HG03558 (cell line): ENCODE data around the gene MT1F.
"Not testable (repeated sequence)": the region's sequence is repeated elsewhere in the genome, so short reads cannot be mapped to it uniquely, and the experiment has no call there.

Source experiments
- ATAC-seq: cut with Tn5 transposase; IDR thresholded peaks from one replicate; pipeline ENCODE4 v1.9.1; 2021; ENCODE audit warnings: moderate number of reproducible peaks; ENCODE audit not compliant: unreplicated experiment; ENCODE audit errors: extremely low read depth

Gene MT1F

DNA sequence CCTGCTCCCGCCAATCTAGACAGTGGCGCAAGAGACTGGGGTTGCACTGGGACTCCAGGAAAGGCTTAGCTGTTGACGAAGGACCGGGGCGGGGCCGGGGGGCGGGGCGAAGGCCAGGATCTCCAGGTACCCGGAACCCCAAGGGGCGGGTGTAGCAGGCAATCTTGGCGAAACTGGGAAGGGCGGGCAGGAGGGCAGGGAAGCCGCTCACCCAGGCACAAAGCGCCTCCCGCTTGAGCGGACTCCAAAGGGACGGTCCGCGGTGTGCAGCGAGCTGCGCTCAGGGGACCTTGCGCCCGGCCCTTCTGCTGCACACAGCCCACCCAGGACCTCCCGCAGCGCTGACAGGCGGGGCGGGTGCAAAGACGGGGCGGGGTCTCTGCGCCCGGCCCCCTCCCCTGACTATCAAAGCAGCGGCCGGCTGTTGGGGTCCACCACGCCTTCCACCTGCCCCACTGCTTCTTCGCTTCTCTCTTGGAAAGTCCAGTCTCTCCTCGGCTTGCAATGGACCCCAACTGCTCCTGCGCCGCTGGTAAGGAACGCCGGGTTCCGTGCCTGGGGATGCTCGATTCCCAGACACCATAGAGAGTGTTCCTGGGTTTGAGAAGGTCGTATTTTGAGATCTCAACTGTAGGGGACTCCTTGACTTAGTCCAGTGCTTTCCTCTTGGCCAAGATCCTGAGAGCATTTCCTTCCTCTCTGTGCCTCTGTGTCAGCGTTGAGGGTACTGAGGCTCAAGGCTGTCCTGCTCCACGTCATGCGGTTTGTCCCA lies at the start of gene MT1F:
Gene MT1F (plus strand): TSS at position 405 of the 772 bp plus-strand sequence. CDS start 100 bp downstream, at position 505.
- ATAC-seq = no peak

DNA sequence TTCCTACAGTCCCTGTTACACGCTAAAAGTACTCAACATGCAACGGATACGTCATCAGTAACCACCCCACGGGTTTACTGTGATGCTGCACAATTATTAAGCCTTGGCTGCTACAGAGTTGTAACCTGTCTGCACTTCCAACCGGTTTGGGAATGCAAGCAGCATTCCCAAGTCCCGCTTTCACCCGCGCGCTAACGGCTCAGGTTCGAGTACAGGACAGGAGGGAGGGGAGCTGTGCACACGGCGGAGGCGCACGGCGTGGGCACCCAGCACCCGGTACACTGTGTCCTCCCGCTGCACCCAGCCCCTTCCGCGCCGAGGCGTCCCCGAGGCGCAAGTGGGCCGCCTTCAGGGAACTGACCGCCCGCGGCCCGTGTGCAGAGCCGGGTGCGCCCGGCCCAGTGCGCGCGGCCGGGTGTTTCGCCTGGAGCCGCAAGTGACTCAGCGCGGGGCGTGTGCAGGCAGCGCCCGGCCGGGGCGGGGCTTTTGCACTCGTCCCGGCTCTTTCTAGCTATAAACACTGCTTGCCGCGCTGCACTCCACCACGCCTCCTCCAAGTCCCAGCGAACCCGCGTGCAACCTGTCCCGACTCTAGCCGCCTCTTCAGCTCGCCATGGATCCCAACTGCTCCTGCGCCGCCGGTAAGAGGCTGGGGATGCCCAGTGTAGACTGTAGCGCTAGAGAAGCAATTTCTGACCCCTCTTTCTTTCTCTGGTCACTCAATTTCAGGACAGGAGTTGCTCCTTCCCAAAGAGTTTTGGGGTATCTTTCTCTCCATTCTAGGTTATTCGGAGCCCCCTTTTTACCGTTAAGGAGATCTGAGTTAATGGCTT lies 49.5 kb upstream of the MT1F start, which contains the start of gene MT2A:
Gene MT2A (plus strand): TSS at position 542 of the 833 bp plus-strand sequence. CDS start 72 bp downstream, at position 614.
- ATAC-seq = peak; percentile 62

DNA sequence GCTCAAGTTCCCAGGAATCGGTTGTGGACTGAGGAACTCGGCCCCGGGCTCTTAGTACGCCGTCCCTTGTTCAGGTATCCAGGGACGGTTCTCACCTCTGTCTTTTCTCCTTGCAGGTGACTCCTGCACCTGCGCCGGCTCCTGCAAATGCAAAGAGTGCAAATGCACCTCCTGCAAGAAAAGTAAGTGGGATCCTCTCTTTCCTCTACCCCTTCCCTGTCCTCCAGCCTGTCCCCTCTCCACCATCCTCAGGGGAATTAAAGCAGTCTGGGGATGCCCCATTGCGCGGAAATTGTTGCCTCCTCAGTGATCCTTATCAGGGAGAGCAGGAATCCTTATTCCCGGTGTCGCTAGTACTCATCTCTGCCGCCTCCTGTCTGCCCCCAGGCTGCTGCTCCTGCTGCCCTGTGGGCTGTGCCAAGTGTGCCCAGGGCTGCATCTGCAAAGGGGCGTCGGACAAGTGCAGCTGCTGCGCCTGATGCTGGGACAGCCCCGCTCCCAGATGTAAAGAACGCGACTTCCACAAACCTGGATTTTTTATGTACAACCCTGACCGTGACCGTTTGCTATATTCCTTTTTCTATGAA lies 48.8 kb upstream of the MT1F start:
- ATAC-seq = no peak

DNA sequence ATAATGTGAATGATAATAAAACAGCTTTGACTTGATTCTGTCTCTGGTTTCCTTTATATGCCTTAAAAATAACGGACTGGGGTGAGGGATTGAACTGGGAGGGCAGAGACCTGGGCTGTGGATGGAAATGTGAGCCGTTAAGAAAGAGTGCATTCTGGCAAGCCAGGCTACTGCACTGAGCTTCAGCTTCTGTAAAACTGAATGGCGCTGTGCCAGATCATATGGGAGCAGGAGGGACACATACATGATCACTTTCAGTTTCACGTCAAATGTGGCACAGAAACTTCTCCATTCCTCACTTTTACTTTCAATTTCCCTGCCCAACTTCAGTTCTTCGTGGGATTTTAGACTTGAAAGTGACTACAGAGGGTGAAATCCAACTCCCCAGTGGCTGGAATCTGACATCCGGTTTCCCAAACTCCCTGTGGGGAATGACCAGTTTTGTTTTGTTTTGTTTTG lies 48.3 kb upstream of the MT1F start:
- ATAC-seq = peak; percentile 41

DNA sequence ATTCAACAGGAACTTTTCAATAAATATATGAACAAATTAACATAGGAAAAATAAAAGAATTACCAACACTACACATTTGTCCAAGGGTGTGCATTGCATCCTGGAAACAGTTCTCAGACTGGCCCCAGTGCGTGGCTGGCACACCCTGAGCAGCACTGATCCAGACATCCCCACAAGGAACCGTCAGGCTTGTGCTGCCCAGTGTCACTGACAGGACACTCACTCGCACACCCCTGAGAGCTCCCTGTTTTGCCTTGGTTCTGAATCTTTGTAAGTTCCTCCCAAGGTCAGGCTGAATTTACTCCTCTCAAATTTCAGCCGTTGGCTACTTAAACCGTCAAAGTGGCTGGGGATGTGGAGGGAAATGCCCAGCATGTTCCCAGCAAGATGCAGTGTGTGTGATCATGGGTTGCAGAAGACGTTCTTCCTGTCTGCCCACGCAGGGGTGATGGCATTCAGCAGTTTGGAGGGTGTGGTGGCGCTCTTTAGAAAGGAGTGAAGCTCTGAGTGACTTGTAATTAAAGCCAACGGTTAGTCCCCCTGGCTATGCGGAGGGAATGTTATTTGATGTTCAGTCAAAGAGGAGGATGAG lies 47.6 kb upstream of the MT1F start:
- no peak for ATAC-seq

DNA sequence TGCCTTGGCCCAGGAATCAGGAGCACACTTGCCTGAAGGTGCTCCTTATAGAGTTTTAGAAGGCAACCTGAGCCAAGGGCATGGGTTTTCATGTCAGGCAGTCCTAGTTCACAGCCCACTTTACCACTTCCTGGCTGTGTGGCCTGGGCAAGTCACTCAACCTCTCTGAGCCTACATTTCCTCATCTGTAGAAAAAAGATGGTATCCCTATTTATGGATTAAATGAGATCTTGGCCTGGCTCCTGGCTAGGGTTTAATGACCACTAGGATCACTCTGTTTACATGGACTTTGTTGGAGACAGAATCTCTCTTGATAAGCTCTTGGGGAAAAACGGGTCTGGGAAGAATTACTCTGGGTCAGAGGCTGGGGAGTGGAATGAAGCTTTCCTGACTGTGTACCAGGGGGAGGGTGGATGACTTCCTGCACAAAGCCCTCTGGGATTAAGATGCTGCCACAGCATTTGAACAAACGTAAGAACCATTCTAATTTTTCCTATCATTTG lies 47.1 kb upstream of the MT1F start:
- no peak for ATAC-seq

DNA sequence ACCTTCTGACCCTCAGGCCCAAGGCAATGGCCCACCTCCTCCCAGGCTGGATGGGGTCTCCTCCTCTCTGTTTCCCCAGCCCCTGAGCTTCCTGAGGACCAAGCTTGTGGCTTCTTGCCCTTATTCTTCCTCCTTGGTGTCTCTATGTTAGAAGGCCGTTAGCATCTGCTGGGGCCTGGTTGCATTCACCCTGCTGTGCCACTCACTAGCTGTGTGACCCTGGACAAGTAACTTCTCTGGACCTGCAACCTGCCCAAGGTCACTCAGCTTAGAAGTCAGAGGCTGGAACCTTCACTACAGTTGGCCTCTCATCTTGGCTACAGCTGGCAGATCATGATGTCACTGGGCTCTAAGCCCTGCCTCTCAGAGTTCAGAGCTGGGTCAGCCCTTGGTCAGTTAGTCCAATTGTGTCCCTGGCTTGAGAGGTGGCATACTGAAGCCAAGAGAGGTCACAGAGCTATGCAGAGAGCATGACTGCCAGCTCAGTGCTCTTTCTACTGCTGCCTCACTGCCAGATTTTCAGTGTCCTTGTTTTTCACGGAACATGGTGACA lies 46.4 kb upstream of the MT1F start:
- no peak for ATAC-seq

DNA sequence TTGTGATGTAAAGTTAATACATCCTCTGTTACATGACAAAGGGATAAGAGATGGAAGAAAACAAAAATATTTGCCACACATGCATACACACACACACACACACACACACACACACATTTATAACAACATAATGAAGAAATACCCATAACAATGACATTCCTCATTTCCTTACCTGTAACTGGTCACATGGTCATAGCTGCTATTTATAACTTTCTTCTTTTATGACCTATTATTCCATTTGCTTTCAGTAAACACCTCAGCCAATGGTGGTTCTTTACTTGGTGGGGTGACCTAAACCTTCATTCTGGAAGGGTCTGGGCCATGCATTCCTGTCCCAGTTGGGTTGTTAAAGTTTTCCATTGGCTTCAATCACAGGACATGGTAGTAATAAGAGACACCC lies 44.1 kb upstream of the MT1F start:
- no peak for ATAC-seq

DNA sequence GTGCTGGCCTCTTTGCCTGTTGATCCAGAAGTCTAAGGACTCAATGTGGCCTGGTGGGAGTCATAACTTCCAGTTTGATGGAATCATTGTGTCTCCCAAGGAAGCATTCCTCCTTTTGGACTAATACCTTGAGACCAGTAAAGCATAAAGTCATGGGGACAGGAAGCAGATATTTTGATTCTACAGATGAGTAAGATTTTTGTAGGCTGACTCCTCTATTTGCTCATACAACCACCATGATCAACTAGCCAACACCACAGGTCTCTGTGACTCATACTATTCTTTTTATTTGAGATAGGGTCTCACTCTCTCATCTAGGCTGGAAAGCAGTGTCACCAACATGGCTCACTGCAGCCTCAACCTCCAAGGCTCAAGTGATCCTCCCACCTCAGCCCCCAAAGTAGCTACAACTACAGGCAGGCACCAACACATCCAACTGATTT lies 43.2 kb upstream of the MT1F start:
- ATAC-seq = no peak

DNA sequence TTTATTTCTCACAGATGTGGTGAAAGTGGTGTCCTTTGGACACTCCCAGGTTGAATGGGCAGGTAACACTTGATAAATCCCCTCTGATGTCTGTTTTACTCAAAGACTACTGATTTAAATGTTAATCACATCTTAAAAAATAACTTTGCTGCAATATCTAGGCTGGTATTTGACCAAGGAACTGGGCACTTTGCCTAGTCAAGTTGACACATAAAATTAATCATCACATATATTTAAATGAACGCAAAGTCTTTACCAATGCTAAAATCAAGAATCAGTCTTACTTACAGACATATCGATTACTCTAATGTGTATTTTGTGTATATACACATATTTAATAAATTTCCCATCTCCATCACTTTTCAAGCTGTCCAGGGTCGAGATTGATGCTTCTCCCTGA lies 42.4 kb upstream of the MT1F start:
- no peak for ATAC-seq

DNA sequence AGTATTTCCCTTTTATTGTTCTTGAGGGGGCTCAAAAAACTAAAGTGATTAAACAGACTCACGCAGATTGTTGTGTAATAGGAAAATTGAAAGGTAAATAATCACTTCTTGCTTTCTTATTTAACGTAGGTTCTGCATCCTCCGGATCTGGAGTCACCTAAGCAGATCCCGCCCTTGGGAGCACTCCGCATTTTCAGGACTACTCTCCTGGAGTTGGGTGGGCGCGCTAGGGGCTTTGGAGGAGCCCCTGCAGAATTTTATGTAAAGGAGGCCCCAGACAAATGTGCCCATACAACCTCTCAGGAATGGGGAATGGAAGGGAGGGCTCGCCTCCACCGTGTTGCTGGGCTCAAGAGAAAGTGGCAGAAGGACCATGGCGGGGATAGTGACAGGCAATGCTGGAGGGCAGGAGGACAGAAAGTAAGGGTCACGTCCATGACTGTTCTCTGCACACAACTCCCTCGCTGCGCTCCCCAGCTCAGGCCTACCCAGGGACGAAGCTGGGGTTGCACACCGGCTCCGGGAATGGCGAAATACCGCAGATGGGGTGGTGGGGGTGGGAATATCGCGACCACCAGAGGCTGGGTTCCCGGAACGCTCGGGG lies 41.0 kb upstream of the MT1F start:
- no peak for ATAC-seq

DNA sequence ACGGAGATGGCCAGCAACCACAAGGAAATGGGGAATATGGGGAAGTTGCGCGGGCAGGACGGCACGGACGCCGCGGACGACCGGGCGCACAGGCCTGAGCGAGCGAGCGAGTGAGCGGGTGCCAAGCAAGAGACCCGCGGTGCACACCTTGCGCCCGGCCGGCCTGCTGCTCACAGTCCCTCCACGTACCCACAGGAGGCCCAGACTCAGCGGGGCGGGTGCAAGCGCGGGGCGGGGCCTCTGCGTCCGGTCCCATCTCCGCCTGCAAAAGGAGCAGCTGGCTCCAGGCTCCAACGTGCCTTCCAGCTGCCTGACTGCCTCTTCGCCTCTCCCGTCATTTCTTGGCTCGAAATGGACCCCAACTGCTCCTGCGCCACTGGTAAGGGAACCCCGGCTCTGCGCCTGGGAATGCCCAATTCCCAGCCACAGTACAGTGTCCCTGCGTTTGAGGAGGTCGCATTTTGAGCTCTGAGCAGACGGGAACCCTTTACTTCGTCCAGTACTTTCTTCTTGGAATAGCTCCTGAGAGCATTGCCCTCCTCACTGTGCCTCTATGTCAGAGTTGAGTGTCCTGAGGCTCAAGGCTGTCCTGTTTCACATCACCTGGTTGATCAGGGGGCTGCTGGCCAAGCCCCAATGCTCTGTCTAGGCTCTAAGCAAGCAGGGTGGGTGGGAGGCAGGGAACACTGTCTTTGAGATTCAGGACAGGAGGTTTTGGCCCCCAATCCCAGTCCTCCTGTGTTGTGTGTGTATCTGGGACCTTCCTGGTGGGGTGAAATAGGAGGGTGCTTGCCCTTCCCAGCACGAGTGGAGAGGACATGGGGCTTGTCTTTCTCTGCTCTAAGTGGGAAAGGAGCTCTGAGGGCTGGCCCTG lies 40.3 kb upstream of the MT1F start:
- no peak for ATAC-seq

DNA sequence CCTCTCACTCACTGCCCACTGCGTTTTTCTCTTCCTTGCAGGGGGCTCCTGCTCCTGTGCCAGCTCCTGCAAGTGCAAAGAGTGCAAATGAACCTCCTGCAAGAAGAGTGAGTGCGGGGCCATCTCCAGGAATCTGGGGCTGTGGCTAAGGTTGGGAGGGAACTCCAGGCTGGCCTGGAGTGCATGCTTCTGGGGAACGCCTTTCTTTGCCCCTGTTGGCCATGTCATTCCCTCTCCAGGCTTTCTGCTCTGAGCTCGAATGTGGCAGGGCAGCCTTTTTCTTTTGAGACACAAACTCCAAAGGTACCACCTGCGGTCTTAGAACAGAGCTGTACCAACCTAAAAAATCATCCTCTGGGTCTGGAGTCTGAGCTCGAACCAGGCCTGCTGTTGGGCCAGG lies 39.6 kb upstream of the MT1F start:
- ATAC-seq = no peak

DNA sequence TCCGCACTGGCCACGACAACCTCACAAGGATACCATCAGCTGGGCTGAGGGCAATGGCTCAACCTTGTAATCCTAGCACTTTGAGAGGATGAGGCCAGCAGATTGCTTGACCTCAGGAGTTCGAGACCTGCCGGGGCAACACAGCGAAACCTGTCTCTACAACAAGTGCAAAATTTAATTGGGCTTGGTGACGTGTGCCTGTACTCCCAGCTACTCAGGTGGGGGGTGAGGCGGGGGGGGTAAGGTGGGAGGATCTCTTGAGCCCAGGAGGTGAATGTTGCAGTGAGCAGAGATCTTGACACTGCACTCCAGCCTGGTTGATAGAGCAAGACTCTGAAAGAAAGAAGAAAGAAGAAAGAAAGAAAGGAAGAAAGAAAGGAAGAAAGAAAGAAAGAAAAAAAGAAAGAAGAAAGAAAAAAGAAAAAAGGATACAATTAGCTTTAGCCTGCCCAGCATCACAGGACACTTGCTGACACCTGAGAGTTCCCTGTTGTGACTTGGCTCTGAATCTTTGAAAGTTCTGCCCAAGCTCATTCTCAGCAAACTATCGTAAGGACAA lies 37.3 kb upstream of the MT1F start:
- no peak for ATAC-seq

DNA sequence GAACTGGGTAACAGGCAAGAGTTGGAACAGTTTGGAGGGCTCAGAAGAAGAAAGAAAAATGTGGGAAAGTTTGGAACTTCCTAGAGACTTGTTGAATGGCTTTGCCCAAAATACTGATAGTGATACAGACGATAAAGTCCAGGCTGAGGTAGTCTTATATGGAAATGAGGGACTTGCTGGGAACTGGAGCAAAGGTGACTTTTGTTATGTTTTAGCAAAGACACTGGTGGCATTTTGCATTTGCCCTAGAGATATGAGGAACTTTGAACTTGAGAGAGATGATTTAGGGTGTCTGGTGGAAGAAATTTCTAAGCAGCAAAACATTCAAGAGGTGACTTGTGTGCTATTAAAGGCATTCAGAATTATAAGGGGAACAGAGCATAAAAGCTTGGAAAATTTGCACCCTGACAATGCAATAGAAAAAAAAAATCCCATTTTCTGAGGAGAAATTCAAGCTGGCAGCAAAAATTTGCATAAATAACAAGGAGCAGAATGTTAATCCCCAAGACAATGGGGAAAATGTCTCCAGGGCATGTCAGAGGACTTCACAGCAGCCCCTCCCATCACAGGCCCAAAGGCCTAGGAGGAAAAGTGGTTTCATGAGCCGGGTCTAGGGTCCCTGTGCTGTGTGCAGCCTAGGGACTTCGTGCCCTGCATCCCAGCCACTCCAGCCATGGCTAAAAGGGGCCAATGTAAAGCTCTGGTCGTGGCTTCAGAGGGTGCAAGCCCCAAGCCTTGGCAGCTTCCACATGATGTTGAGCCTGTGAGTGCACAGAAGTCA lies 35.9 kb upstream of the MT1F start:
- ATAC-seq = not testable (repeated sequence)

DNA sequence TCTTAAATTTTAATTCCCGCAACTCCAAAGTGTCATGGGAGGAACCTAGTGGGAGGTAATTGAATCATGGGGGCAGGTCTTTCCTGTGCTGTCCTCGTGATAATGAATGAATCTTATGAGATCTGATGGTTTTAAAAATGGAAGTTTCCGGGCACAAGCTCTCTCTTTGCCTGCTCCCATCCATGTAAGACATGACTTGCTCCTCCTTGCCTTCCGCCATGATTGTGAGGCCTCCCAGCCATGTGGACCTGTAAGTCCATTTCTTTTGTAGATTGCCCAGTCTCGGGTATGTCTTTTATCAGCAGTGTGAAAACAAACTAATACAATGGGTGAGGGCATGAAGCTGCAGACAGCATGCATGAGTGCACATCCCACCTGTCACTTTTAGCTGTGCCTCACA lies 34.6 kb upstream of the MT1F start:
- ATAC-seq = not testable (repeated sequence)

DNA sequence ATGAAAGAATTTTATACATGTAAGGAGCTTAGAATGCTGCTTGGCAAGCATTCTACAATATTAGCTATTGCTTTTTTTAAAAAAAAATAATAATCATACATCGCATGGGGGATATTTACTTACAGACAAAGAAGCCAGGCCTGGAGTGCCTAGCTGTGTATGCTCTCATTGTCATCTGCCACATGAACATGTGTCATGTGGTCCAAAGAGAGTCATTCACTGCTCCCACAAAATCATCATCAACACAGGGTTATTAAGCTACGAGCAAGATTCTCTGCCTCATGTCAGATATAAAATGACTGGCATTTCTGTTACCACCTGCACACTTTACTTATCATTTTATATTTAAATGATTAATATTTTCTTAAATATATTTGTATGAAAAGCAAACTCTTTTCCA lies 34.1 kb upstream of the MT1F start:
- ATAC-seq = no peak
